Liver (tissue), 9 donors: ENCODE results near the gene SLC9A1. TPM values are rescaled to one million over a fixed set of nuclear protein-coding genes. Genes with fewer than 3 reads are reported as not detected.

ENCODE experiments used
- DNase-seq: peaks from one replicate; pipeline ENCODE4 v3.0.0-alpha.2; 2017; ENCODE audit warnings: low spot score
- H3K27ac ChIP-seq, 2 donors: one replicate each; pipeline ENCODE4 v1.7.0; 2013; ENCODE audit warnings: inconsistent platforms in 2 of 2, low read length in 2 of 2, control low read depth in 1 of 2, low read depth in 1 of 2, mild to moderate bottlenecking in 1 of 2
- H3K27me3 ChIP-seq, 4 donors: one replicate each; pipeline versions ENCODE4 v1.6.1 to v1.7.0; 2013; ENCODE audit warnings: low read length in 3 of 4, inconsistent platforms in 1 of 4, mild to moderate bottlenecking in 1 of 4, moderate library complexity in 1 of 4; ENCODE audit not compliant: control insufficient read depth in 4 of 4, insufficient read depth in 4 of 4
- H3K36me3 ChIP-seq, 4 donors: one replicate each; pipeline versions ENCODE4 v1.6.1 to v1.7.0; 2013; ENCODE audit warnings: low read length in 3 of 4, mild to moderate bottlenecking in 3 of 4, low read depth in 1 of 4, moderate library complexity in 1 of 4; ENCODE audit not compliant: control insufficient read depth in 4 of 4, insufficient read depth in 3 of 4
- H3K4me1 ChIP-seq, 4 donors: one replicate each; pipeline versions ENCODE4 v1.6.1 to v1.7.0; 2013; ENCODE audit warnings: low read length in 3 of 4, mild to moderate bottlenecking in 3 of 4, moderate library complexity in 1 of 4; ENCODE audit not compliant: control insufficient read depth in 4 of 4, insufficient read depth in 4 of 4
- H3K4me3 ChIP-seq, 3 donors: one replicate each; pipeline versions ENCODE4 v1.6.1 to v1.7.0; 2013; ENCODE audit warnings: low read length in 3 of 3, control low read depth in 1 of 3, low read depth in 1 of 3, mild to moderate bottlenecking in 1 of 3
- H3K9ac ChIP-seq, 2 donors: one replicate each; pipeline ENCODE4 v1.7.0; 2013; ENCODE audit warnings: low read length in 2 of 2, mild to moderate bottlenecking in 2 of 2, moderate library complexity in 2 of 2, control low read depth in 1 of 2, low read depth in 1 of 2
- H3K9me3 ChIP-seq, 4 donors: one replicate each; pipeline versions ENCODE4 v1.6.1 to v1.7.0; 2013; ENCODE audit warnings: low read length in 3 of 4; ENCODE audit not compliant: control insufficient read depth in 4 of 4
- ATF3 ChIP-seq: IDR thresholded peaks from 2 replicates; pipeline ENCODE4 v1.6.1; 2016; ENCODE audit warnings: antibody characterized with exemption
- CTCF ChIP-seq: fragments of 150-350 bp; IDR thresholded peaks from 2 replicates; pipeline ENCODE4 v1.5.1; 2017; ENCODE audit warnings: improper control_type of control experiment, low read depth, low read length; ENCODE audit not compliant: missing input control
- EGR1 ChIP-seq, 2 donors: IDR thresholded peaks; 2 replicates each; pipeline ENCODE4 v1.6.1; 2016 to 2018; ENCODE audit warnings: antibody characterized with exemption in 2 of 2, low read depth in 2 of 2
- FOXA1 ChIP-seq: IDR thresholded peaks from 2 replicates; pipeline ENCODE4 v1.6.1; 2016; ENCODE audit warnings: antibody characterized with exemption
- FOXA2 ChIP-seq: IDR thresholded peaks from 2 replicates; pipeline ENCODE4 v1.6.1; 2016; ENCODE audit warnings: antibody characterized with exemption
- GABPA ChIP-seq, 2 donors: IDR thresholded peaks in 1 of 2; conservative IDR thresholded peaks in 1 of 2; 2 replicates each; pipeline ENCODE4 v1.6.1; 2016; ENCODE audit warnings: antibody characterized with exemption in 2 of 2, mild to moderate bottlenecking in 1 of 2, moderate library complexity in 1 of 2
- HNF4A ChIP-seq, 2 donors: conservative IDR thresholded peaks; 2 replicates each; pipeline ENCODE4 v1.6.1; 2016; ENCODE audit warnings: antibody characterized with exemption in 2 of 2, mild to moderate bottlenecking in 2 of 2
- HNF4G ChIP-seq: IDR thresholded peaks from 2 replicates; pipeline ENCODE4 v1.6.1; 2016; ENCODE audit warnings: antibody characterized with exemption
- JUND ChIP-seq, 2 donors: IDR thresholded peaks; 2 replicates each; pipeline ENCODE4 v1.6.1; 2016; ENCODE audit warnings: antibody characterized with exemption in 2 of 2
- MAX ChIP-seq: IDR thresholded peaks from 2 replicates; pipeline ENCODE4 v1.6.1; 2016; ENCODE audit warnings: antibody characterized with exemption
- NR2F2 ChIP-seq: IDR thresholded peaks from 2 replicates; pipeline ENCODE4 v1.6.1; 2016; ENCODE audit warnings: antibody characterized with exemption
- RAD21 ChIP-seq, 2 donors: IDR thresholded peaks; 2 replicates each; pipeline ENCODE4 v1.6.1; 2016; ENCODE audit warnings: antibody characterized with exemption in 2 of 2, mild to moderate bottlenecking in 2 of 2
- REST ChIP-seq: IDR thresholded peaks from 2 replicates; pipeline ENCODE4 v1.6.1; 2016; ENCODE audit warnings: antibody characterized with exemption, mild to moderate bottlenecking
- RXRA ChIP-seq, 2 donors: IDR thresholded peaks; 2 replicates each; pipeline ENCODE4 v1.6.1; 2017 to 2018; ENCODE audit warnings: antibody characterized with exemption in 2 of 2, mild to moderate bottlenecking in 1 of 2
- SP1 ChIP-seq: IDR thresholded peaks from 2 replicates; pipeline ENCODE4 v1.6.1; 2018; ENCODE audit warnings: antibody characterized with exemption, mild to moderate bottlenecking
- TAF1 ChIP-seq: conservative IDR thresholded peaks from 2 replicates; pipeline ENCODE4 v1.6.1; 2016; ENCODE audit warnings: antibody characterized with exemption, mild to moderate bottlenecking
- YY1 ChIP-seq: IDR thresholded peaks from 2 replicates; pipeline ENCODE4 v1.6.1; 2016; ENCODE audit warnings: antibody characterized with exemption, mild to moderate bottlenecking
- ZBTB33 ChIP-seq: IDR thresholded peaks from 2 replicates; pipeline ENCODE4 v1.6.1; 2016; ENCODE audit warnings: antibody characterized with exemption
- WGBS: extraction: QIAGEN DNeasy Blood & Tissue Kit; methylation state at CpG from one replicate; pipeline ENCODE4 v1.1.7; 2013; 5-methylcytosine and 5-hydroxymethylcytosine counted together
- polyA plus RNA-seq, 2 donors: library from polyadenylated mRNA; stranded (reverse) in 1 of 2; unstranded in 1 of 2; fragments of 200-250 nt in 1 of 2; fragments of >200 nt in 1 of 2; fragmentation: Nextera tagmentation in 1 of 2; extraction: Ambion mirVana in 1 of 2; gene quantifications; one replicate each; pipeline versions ENCODE4 v1.2.1 to v1.2.3, GENCODE V29; 2013 to 2015
- total RNA-seq, 2 donors: library from RNA; depleted of rRNA; stranded (reverse); fragments of >200 nt; gene quantifications; one replicate each; pipeline ENCODE4 v1.2.3, GENCODE V29; 2014
- donor health status: healthy.
- donor health status: healthy.
- donor health status: healthy.
- donor health status: healthy.
- donor health status: healthy.

The SLC9A1 gene
- total RNA-seq = 1 to 10 TPM; 1.3 to 3.2 TPM
- 1 to 10 TPM; 1.3 to 1.7 TPM for polyA plus RNA-seq

- H3K9ac ChIP-seq = peak within 1 kb of the TSS; percentile 59 to 79
- DNase-seq = peak; percentile 95
- TF ChIP-seq TAF1 (peak; percentile 99), RXRA (IDR thresholded peaks at IDR 0.05) (peak in 1 of 2 donors; percentile 57), FOXA2 (no peak), JUND (IDR thresholded peaks at IDR 0.05) (peak; percentile 51 to 90), YY1 (peak; percentile 76), RAD21 (IDR thresholded peaks at IDR 0.05) (peak; percentile 62 to 64), REST (peak; percentile 94), HNF4G (no peak), FOXA1 (no peak), CTCF (peak; percentile 81), ATF3 (peak; percentile 89), ZBTB33 (no peak), GABPA (IDR thresholded peaks at IDR 0.05 in 1 of 2, conservative IDR thresholded peaks at IDR 0.05 in 1 of 2) (peak in 1 of 2 donors; percentile 52), MAX (no peak), NR2F2 (no peak), EGR1 (IDR thresholded peaks at IDR 0.05; ENCODE audit: low read depth in 2 of 2) (no peak), HNF4A (conservative IDR thresholded peaks at IDR 0.05) (peak; percentile 46 to 50), SP1 (peak; percentile 71)
- H3K4me1 ChIP-seq = peaks cover 5 to 32% (median 24%) of the 10 kb centered on the region in 4 donors
- H3K4me3 ChIP-seq = peak within 1 kb of the TSS; percentile 54 to 87 (median 64)
- peak within 1 kb of the TSS; percentile 60 to 83 for H3K27ac ChIP-seq
- H3K27me3 ChIP-seq = no peaks in the 10 kb centered on the region
- H3K36me3 ChIP-seq = no peaks in the 10 kb centered on the region
- WGBS = 2% methylated on average over 40 of the region's 40 CpGs
- no peaks in the 10 kb centered on the region for H3K9me3 ChIP-seq
These were observed at the start of gene SLC9A1 for GRCh38 chr1:27154991-27155781. SLC9A1 (minus strand) TSS chr1:27155125; CDS start chr1:27154334, 791 bp downstream.
